HG03558 (cell line): ENCODE results near the gene ADRA2A.

Experiments
- ATAC-seq: cut with Tn5 transposase; IDR thresholded peaks from one replicate; pipeline ENCODE4 v1.9.1; 2021; ENCODE audit warnings: moderate number of reproducible peaks; ENCODE audit not compliant: unreplicated experiment; ENCODE audit errors: extremely low read depth

The ADRA2A gene

DNA sequence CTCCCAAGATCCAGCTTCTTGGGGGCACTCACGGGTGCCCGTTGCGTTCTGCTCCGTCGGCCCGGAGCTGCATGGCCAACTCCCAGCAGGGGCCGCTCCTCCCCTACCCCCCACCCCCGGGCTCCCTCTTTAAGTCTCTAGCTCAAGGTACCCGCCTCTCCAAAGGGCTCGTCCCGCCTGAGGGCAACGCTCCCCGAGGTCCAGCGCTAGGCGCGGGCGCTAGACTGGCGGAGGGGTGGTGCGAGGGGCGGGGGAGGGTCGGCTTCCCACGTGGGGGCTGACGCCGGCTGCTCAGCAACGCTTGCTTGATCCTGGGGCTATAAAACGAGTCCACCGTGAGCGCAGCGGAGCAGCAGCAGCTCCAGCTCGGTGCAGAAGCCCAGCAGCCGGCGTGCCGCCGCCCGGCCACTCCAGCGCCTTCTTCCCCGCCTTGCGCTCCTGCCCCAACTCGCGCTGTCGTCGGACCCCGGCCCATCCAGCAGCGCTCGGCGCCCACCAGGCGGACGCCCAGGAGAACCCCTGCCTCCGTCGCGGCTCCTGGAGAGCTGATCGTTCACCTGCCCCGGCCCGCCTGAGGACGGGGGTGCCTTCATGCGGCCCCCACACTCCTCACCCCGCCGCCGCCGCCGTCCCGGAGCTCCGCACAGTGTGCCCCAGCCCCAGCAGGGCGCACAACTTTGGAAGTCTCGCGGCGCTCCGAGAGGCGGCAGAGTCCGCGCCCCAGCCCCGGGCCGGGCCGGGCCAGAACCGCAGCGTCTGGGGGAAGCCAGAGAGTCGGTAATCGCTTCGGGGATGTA is at the start of gene ADRA2A:
TSS of gene ADRA2A (plus strand) at position 348 of the 797 bp plus-strand sequence. CDS start 968 bp downstream, outside the sequence.
- ATAC-seq: no peak

DNA sequence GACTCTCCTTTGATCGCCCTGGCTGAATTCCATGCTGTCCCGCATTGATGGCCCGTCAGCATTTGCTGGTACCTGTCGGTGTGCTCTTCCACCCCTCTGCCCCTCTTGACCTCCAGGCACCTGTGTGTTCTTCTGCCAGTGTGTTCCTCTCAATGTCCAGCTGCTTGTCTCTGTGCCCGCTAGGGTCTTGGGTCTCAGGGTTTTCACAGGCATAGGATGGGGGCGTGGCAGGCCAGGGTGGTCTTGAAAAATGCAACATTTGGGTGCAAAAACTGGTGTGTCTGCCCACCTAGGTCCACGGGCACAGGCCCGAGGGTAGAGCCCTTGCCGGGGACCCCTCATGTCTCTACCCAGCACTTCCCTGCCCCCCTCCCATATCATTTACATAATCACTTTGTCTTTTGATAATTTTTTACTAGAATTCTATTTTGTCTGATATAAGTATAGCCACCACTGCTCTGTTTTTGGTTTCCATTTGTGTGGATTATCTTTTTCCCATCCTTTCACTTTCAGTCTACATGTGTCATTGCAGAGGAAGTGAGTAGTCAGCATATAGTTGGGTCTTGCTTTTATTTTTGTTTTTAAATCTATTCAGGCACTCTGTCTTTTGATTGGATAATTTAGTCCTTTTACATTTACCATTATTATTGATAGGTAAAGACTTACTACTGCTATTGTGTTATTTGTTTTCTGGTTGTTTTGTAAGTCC is 46.6 kb upstream of the ADRA2A start:
- ATAC-seq: peak; percentile 49

DNA sequence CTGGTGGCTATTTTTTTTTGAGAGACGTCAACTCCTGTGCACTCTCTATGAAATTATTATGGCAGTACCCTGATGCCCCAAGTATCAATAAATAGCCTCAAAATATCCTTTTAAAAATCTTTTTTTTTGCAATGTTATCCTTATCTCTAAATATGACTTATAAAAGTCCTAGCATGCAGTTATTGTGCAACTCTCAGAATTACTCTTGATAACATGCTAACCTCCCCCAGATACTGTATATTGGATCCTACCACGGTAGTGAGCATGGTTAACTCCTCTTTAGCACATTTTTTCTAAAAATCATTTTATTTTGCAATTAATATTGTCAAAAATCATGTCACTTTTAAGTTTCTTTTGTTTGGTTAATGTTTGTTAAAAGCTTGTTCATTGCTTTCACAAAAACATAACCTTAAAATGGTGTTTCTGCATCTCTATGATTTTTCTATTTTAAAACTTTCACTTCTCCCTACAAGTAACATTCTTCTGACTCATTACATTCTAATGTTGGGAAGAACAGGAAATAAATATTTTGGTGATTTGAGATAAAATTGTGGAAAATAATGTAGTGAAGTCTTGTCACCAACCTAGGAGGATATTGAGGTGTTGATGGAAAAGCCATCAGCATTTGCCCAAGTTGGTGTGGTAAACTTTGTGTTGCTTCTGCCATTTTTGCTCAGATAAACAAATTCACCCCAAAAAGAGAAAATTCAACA is 42.1 kb upstream of the ADRA2A start:
- no peak for ATAC-seq

DNA sequence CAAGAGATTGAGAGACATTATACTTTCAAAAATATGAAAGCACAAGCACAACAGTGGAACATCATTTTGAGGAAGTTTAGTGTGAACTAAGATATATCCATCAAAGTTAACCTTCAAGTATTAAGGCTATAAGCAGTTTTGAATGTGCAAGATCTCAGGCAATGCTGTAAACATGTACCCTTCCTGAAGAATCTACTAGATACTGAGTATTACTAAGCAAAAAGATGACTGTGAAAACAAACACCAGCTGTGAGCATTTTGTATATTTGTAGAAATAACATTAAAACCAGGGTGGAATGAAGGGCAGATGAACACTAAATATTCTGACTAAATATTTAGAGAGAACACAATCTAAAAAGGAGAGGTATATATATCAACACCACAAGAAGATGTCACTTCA is 41.3 kb upstream of the ADRA2A start:
- no peak for ATAC-seq

DNA sequence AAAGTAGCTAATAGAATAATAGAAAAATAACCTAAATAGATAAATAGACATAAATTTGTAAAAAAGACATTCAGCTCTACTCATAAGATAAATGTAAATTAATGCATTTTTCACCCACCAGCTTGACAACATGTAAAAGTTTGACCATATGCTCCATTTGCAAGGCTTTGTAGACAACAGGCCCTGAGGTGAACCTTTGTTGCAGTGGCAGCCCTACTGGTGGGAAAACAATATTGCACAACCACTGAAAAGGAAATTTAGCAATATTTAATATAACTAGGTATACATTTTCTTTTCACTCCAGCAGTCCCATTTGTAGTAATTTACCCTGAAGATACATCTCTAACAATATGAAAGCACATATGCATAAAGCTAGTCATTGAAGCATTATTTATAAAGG is 39.0 kb upstream of the ADRA2A start:
- ATAC-seq: no peak

DNA sequence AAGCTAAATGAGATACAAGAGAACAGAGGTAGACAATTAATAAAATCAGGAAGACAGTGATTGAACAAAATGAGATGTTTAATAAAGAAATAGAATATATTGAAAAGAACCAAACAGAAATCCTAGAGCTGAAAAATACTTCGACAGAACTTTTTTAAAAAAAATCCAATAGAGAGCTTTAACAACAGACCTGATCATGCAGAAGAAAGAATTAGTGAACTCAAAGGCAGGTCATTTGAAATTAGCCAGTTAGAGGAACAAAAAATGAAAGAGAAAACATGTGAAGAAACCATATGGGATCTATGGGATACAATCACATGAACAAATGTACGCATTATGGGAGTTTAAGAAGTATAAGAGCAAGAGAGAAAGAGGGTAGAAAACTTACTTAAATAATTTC is 37.3 kb upstream of the ADRA2A start:
- ATAC-seq: no peak

DNA sequence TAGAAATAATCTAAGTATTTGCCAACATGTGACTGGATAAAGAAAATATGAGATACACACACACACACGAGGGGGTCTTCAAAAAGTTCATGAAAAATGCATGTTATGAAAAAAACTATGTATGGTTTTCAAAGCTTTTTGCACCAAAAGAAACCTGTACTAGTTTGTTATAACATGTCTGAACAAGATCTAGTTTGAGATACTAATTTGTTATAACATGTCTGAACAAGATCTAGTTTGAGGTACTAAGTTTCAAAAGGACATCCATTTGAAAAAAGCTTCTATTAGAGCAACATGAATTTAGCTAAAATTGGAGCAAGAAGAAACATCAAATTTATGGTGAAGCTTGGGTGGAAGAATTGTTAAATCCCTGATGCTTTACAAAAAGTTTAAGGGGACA is 19.8 kb upstream of the ADRA2A start:
- no peak for ATAC-seq

DNA sequence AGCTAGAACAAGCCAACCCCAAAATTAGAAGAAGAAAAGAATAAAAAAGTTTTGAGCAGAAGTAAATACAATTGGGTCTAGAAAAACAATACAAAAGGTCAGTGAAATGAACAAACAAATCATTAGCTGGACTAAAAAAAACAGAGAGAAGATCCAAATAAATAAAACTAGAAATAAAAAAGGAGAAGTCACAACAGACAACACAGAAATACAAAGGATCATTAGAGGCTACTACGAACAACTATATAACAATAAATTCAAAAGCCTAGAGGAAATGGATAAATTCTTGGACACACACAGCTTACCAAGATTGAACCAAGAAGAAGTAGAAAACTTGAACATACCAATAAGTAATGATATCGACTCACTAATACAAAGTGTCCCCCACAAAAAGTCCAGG is 13.4 kb upstream of the ADRA2A start:
- no peak for ATAC-seq

DNA sequence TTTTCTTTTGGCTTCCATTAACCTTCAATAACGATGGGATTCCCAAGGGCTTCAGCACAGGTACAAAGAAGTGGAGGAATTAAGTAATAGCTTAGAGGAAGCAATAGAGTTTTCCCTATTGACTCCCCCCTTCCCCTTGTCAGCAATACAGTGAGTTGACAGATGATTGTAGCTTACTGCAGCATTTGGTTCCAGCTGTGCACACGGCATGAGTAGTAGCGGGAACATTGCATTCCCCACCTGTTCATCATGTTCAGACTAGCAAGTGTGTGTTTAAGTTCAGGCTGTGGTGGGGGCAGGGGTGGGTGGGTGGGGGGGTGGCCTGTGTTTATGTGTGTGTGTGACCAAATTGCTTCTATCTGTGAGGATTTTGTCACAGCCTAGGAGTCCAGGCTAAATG is 4.6 kb upstream of the ADRA2A start:
- no peak for ATAC-seq

DNA sequence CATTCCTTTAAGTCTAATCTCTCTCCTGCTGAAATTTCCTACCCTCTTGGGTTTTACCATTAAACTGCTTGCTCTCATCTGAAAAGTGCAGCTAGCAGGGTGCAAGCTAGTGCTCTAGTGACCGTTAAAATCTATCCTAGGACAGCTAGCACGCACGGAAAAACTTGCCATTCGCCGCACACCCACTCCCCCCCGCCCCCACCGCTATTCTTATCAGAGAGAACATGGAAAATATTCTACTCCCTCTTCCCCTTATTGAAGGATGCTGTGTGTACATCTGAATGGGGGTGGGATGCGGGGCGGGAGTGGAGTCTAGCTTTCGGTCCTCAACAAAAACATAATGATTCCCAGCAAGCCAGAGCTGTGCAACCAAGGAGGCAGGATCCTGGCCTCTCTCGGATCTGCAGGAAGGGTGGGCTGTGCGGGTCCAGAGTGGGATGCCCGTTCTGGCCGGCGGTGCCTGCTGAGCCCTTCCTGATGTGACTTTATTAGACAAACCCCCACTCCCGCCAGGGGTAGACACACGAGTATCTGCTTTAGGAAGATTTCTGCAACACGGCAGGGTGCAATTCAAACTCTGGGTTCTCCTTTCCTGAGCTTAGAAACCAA is 1.1 kb upstream of the ADRA2A start:
- ATAC-seq: no peak

DNA sequence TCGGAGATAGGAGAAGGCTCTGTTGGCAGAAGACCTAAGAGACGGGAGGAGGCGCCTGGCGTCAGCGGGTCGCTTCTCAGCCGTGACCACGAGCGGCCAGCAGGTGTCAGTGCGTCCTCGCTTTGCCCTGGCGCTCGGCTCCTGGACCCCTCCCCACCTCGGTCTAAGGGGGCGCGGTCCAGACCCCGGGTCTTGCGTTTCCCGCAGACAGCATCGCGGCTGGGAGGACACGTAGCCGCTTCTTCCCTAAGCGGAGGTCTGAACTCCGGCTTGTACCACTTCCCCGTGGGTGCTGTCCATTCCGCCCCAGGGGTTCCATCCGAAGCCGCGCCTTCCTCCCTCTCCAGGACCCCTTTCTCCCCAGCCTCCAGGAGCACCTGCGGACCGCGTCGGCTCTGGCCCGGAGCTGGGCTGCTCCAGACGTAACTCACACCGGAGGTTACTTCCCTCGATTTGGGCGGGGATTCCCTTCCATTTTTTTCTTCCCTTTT is 593 bp upstream of the ADRA2A start:
- peak; percentile 57 for ATAC-seq

DNA sequence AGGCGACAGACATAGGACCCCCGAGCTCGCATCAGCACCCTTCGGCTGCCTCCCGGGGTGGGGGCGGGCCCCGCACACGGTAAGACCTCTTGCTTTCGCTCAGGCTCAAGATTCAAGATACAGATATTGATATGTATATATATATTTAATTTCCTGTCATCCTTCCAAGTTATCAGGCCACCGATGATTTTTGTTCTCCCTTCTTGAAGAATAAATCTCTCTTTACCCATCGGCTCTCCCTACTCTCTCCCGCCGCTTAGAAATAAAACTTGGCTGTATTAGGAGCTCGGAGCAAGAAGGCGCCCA is 603 bp downstream of the ADRA2A start:
- no peak for ATAC-seq

DNA sequence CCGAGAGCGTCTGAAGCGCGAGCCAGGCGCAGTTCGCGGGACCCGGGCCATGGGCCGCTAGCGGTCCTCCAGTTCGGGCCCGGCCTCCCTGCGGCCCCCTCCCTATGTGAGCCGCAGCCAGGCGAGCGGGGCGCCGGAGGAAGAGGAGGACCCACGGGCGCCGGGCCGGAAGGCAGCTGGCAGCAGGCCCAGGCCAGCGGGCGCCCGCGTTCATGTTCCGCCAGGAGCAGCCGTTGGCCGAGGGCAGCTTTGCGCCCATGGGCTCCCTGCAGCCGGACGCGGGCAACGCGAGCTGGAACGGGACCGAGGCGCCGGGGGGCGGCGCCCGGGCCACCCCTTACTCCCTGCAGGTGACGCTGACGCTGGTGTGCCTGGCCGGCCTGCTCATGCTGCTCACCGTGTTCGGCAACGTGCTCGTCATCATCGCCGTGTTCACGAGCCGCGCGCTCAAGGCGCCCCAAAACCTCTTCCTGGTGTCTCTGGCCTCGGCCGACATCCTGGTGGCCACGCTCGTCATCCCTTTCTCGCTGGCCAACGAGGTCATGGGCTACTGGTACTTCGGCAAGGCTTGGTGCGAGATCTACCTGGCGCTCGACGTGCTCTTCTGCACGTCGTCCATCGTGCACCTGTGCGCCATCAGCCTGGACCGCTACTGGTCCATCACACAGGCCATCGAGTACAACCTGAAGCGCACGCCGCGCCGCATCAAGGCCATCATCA is 1.1 kb downstream of the ADRA2A start:
- no peak for ATAC-seq

DNA sequence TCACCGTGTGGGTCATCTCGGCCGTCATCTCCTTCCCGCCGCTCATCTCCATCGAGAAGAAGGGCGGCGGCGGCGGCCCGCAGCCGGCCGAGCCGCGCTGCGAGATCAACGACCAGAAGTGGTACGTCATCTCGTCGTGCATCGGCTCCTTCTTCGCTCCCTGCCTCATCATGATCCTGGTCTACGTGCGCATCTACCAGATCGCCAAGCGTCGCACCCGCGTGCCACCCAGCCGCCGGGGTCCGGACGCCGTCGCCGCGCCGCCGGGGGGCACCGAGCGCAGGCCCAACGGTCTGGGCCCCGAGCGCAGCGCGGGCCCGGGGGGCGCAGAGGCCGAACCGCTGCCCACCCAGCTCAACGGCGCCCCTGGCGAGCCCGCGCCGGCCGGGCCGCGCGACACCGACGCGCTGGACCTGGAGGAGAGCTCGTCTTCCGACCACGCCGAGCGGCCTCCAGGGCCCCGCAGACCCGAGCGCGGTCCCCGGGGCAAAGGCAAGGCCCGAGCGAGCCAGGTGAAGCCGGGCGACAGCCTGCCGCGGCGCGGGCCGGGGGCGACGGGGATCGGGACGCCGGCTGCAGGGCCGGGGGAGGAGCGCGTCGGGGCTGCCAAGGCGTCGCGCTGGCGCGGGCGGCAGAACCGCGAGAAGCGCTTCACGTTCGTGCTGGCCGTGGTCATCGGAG is 1.8 kb downstream of the ADRA2A start:
- no peak for ATAC-seq

DNA sequence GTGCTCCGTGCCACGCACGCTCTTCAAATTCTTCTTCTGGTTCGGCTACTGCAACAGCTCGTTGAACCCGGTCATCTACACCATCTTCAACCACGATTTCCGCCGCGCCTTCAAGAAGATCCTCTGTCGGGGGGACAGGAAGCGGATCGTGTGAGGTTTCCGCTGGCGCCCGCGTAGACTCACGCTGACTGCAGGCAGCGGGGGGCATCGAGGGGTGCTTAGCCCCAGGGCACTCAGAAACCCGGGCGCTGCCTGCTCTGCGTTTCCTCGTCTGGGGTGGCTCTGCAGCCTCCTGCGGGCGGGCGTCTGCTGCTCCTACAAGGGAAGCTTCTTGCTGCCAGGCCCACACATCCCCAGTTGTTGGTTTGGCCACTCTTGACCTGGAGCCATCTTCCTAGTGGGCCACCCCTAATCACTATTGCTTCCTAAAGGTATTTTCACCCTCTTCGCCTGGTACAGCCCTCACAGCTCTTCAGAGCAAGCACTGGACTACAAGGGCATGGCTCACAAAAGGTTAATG is 2.5 kb downstream of the ADRA2A start:
- ATAC-seq: no peak

DNA sequence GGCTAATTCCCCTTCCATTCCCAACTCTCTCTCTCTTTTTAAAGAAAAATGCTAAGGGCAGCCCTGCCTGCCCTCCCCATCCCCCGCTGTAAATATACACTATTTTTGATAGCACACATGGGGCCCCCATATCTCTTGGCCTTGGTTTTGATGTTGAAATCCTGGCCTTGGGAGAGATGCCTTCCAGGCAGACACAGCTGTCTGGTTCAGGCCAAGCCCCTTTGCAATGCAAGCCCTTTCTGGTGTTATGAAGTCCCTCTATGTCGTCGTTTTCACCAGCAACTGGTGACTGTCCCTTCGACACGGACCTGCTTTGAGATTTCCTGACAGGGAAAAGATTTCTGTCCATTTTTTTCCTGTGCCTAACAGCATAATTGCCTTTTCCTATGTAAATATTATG is 3.0 kb downstream of the ADRA2A start:
- ATAC-seq: no peak

DNA sequence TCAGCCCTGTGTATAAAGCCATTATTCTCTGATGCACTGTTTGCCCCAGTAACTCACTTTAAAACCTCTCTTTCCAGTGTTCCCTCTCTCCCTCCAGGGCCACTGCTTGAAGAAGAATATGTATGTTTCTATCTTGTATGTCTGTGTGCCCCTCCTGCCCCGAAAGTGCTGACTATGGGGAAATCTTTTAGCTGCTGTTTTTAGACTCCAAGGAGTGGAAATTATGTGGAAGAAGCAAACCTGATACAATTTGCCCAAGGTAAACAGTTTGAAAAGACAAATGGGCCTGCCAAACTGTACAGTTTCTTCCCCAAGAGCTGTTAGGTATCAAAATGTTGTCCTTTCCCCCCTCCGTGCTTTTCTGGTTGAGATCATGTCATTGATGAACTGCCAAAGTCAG is 3.4 kb downstream of the ADRA2A start:
- no peak for ATAC-seq

DNA sequence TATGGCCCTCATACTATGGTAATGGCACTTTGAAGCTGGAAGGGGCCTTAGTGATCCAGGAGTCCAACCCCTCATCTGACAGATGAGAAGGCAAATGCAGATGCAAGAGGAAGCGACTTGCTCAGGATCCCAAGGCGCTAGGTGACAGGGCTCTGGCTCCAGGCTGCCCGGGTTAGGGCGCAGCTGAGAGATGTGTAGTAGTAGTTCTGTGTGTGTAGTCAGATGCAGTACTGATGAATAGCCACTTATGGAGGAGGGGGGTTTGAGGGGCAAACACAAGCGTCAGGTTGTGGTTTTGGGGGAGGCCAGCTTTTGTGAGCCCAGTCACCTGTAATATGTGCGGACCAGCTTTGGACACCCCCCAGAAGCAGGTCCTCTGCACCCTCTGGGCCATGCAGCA is 4.8 kb downstream of the ADRA2A start:
- no peak for ATAC-seq
